Progenitor cell of endocrine pancreas (in vitro differentiated cells): Measurements from ENCODE around the gene NADSYN1. TPM values are rescaled to one million over a fixed set of nuclear protein-coding genes. Genes with fewer than 3 reads are reported as not detected.

Experiments used
- DNase-seq: peaks from one replicate; pipeline ENCODE4 v3.0.0; 2021; ENCODE audit warnings: low spot score; ENCODE audit not compliant: unreplicated experiment
- H3K27ac Mint-ChIP-seq: 2 replicates; pipeline ENCODE4 v1.8.0; 2021; ENCODE audit warnings: mild to moderate bottlenecking, moderate library complexity, mixed read lengths
- H3K27me3 Mint-ChIP-seq: 2 replicates; pipeline ENCODE4 v1.8.0; 2021; ENCODE audit warnings: mixed read lengths
- H3K36me3 Mint-ChIP-seq: 2 replicates; pipeline ENCODE4 v1.8.0; 2022; ENCODE audit warnings: mixed read lengths; ENCODE audit not compliant: insufficient read depth
- H3K4me1 Mint-ChIP-seq: 2 replicates; pipeline ENCODE4 v1.8.0; 2021; ENCODE audit warnings: low read depth, mixed read lengths
- H3K4me3 Mint-ChIP-seq: 2 replicates; pipeline ENCODE4 v1.8.0; 2021; ENCODE audit warnings: low read depth, mild to moderate bottlenecking, moderate library complexity, mixed read lengths
- H3K9me3 Mint-ChIP-seq: 2 replicates; pipeline ENCODE4 v1.8.0; 2021; ENCODE audit warnings: low read depth, mixed read lengths
- CTCF ChIP-seq: fragments of 200-600 bp; sonication (generic); IDR thresholded peaks from one replicate; pipeline ENCODE4 v1.5.0; 2021; ENCODE audit warnings: antibody characterized with exemption, mild to moderate bottlenecking; ENCODE audit not compliant: unreplicated experiment
- total RNA-seq: library from RNA; stranded (reverse); gene quantifications from 2 replicates; pipeline ENCODE4 v1.2.1, GENCODE V29; 2021

The NADSYN1 gene
- total RNA-seq, 1 donor from 2014 or later = 72.0 TPM

- H3K27ac Mint-ChIP-seq = no peak overlapping the region
- no peaks in the 10 kb centered on the region for H3K9me3 Mint-ChIP-seq
- no peaks in the 10 kb centered on the region for H3K27me3 Mint-ChIP-seq
- TF ChIP-seq CTCF = no peak
- peaks cover 22% of the 10 kb centered on the region for H3K36me3 Mint-ChIP-seq
- no peak for DNase-seq
- no peak overlapping the region for H3K4me3 Mint-ChIP-seq
- H3K4me1 Mint-ChIP-seq = peaks cover 7% of the 10 kb centered on the region
Observed at GRCh38 chr11:71458146-71459070, 5.4 kb downstream of the NADSYN1 start.

- peaks cover 2% of the 10 kb centered on the region for H3K4me1 Mint-ChIP-seq
- TF ChIP-seq CTCF = no peak
- peak overlapping the region; percentile 13 for H3K27ac Mint-ChIP-seq
- peaks cover 27% of the 10 kb centered on the region for H3K36me3 Mint-ChIP-seq
- DNase-seq = no peak
- no peaks in the 10 kb centered on the region for H3K9me3 Mint-ChIP-seq
- H3K27me3 Mint-ChIP-seq = no peaks in the 10 kb centered on the region
- no peak overlapping the region for H3K4me3 Mint-ChIP-seq
Observed at GRCh38 chr11:71459076-71459766, 6.2 kb downstream of the NADSYN1 start.

GRCh38 chr11:71459767-71460320, 6.8 kb downstream of the NADSYN1 start:
- no peaks in the 10 kb centered on the region for H3K9me3 Mint-ChIP-seq

GRCh38 chr11:71461696-71462095, 8.7 kb downstream of the NADSYN1 start:
- TF ChIP-seq CTCF = no peak
- H3K27ac Mint-ChIP-seq = no peak overlapping the region
- H3K4me3 Mint-ChIP-seq = no peak overlapping the region
- peaks cover 5% of the 10 kb centered on the region for H3K4me1 Mint-ChIP-seq
- H3K36me3 Mint-ChIP-seq = peaks cover 36% of the 10 kb centered on the region
- no peaks in the 10 kb centered on the region for H3K27me3 Mint-ChIP-seq
- no peaks in the 10 kb centered on the region for H3K9me3 Mint-ChIP-seq
- no peak for DNase-seq

More at GRCh38 chr11:71459767-71460320, 6.8 kb downstream of the NADSYN1 start:
- peaks cover under 1% of the 10 kb centered on the region for H3K4me1 Mint-ChIP-seq
- TF ChIP-seq CTCF = no peak
- peaks cover 28% of the 10 kb centered on the region for H3K36me3 Mint-ChIP-seq
- no peak overlapping the region for H3K4me3 Mint-ChIP-seq
- DNase-seq = no peak
- H3K27ac Mint-ChIP-seq = peak overlapping the region; percentile 13
- H3K27me3 Mint-ChIP-seq = no peaks in the 10 kb centered on the region

- H3K27me3 Mint-ChIP-seq = no peaks in the 10 kb centered on the region
- peaks cover 5% of the 10 kb centered on the region for H3K4me1 Mint-ChIP-seq
- H3K36me3 Mint-ChIP-seq = peaks cover 46% of the 10 kb centered on the region
- H3K27ac Mint-ChIP-seq = no peak overlapping the region
- H3K4me3 Mint-ChIP-seq = no peak overlapping the region
- no peak for DNase-seq
- no peak for TF ChIP-seq CTCF
- H3K9me3 Mint-ChIP-seq = peaks cover 7% of the 10 kb centered on the region
Observed at GRCh38 chr11:71462726-71463125, 9.7 kb downstream of the NADSYN1 start.
